ENCODE measurements around the gene PKMYT1. TPM values are rescaled to one million over a fixed set of nuclear protein-coding genes. Genes with fewer than 3 reads are reported as not detected.

PKMYT1 gene
- total RNA-seq, 1 donor from 2014 or later, result 16.9 TPM

GRCh38 chr16:2971985-2972784 lies 8.1 kb downstream of the PKMYT1 start:
- ATAC-seq, result no peak

GRCh38 chr16:2971134-2971984 lies 8.9 kb downstream of the PKMYT1 start:
- ATAC-seq, result no peak

DNA sequence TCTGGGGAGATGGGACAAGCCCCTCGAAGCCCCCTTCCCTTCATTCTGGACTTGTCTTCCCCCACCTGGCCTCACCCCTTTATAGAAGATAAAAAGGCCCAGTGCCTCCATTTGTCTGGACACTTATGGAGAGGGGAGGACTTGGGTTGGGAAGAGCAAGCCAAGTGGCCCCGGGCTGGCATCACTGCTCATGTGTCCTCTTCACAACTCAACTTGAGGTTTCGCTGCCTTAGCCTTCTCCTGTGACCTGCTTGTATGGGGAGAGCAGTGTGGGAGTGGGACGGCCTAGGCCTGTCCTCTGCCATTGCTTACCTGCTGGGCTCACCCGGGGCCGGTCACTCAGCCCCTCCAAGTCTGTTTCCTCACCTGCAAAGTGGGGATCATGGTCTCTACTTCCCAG lies 9.7 kb downstream of the PKMYT1 start:
- ATAC-seq, result no peak

- peak; percentile 50 for ATAC-seq
Observed at GRCh38 chr16:2969545-2970521, 10.4 kb downstream of the PKMYT1 start.

- peak; percentile 78 for ATAC-seq
Observed at GRCh38 chr16:2968738-2969544, 11.3 kb downstream of the PKMYT1 start, which contains the start of gene PAQR4. Gene PAQR4 (plus strand): TSS chr16:2969348. CDS start chr16:2969675, 327 bp downstream.

DNA sequence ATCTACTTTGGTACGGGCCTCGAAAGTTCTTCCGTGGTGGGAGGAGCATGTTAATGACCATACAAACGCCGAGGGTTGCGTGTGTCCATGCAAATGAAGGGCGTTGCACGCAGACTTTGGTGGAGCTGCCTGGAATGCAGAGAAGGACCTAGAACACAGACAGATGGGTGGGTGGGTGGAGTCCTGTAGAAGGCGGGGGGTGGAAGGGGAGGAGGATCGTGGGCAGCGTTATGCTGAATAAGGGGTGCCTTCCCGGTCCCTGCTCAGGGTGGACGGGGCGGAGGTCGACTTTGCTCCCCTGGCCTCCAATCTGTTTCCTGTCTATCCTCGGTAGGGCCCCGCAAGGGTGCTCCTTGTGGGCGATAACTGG lies 11.9 kb downstream of the PKMYT1 start:
- no peak for ATAC-seq

DNA sequence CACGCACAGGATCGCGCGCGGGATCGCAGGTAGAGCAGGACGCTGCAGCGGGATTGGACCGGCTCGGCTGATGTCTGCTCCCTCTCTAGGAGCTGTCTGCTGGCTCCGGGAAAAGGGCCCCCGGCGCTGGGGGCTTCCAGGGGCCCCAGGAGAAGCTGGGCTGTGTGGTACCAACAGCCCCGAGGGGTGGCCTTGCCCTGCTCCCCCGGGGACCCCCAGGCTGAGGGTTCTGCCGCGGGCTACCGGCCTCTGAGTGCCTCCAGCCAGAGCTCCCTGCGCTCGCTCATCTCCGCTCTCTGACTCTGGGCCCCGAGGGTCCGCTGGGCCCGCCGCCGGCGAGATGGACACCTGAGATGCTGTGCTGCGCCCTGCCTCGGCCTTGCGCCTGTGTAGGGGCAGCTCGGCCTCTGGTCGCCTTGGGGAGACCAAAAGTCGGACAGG lies 12.5 kb downstream of the PKMYT1 start:
- no peak for ATAC-seq

DNA sequence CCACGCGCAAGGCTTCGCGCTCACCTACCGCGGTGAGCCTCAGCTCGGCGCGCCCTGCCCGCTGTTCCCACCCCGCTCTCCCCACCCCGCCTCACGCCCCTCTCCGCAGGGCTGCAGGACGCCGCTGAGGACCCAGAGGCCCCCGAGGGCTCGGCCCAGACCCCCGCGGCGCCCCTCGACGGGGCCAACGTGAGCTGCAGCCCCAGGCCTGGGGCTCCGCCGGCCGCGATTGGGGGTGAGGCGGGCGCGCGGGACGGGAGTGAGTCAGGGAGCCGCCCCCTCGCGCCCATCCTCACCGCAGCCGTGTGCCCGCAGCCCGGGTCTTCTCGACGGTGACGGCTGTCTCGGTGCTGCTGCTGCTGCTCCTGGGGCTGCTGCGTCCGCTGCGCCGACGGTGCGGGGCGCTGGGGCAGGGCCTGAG lies 13.0 kb downstream of the PKMYT1 start:
- ATAC-seq, result no peak

- ATAC-seq, result no peak
Observed at GRCh38 chr16:2966808-2967191, 13.4 kb downstream of the PKMYT1 start.

DNA sequence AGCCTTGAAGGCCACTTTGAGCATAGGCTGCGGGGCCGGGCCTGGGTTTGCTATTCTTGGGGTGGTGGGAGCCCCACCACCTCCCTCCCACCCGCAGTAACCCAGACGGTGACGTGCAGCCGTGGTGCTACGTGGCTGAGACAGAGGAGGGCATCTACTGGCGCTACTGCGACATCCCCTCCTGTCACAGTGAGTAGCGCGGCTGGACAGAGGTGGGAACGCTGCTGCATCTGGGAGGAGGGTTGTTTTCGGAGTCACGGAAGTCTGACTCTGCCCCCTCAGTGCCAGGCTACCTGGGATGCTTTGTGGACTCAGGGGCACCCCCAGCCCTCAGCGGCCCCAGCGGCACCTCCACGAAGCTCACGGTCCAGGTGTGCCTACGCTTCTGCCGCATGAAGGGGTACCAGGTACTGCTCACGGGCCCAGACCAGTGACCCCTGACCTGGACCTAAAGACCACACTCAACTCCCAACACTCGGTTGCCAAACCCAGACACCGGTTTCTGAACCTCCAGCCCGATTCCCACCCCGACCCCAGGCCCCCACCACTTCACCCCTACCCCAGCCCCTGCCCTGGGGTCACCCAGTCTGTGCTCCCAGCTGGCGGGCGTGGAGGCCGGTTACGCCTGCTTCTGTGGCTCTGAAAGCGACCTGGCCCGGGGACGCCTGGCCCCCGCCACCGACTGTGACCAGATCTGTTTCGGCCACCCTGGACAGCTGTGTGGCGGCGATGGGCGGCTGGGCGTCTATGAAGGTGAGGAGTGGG lies 14.0 kb downstream of the PKMYT1 start:
- ATAC-seq, result no peak

DNA sequence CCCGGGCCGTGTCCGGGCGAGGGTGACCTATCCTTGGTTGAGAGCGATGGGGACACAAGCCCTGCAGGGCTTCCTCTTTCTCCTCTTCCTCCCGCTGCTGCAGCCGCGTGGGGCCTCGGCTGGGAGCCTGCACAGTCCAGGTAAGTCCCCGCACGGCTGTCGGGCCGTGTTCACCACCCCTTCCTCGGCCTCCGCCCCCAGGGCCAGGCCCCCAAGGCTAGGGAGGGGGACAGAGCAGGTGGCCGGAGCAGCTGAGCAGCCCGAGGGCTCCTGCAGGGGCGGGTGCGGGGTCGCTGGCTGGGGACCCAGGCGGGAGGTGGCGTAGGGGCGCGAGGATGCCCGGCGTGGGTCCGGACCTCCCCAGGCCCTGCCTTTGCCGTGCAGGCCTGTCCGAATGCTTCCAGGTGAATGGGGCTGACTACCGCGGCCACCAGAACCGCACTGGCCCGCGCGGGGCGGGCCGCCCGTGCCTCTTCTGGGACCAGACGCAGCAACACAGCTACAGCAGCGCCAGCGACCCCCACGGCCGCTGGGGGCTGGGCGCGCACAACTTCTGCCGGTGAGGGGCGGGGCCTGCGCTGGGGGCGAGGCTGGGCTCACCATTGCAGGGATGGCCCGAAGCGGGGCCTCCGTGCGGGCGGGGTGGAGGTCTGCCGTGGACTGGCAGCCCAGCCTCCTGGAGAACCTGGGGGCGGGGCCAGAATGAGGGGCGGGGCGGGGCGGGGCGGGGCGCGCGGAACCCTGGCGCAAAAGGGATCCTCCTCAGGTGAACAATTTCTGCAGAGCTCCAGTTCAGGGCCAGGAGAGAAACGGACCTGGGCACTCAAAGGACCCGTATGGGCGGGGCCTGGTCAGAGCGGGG lies 15.5 kb downstream of the PKMYT1 start:
- peak; percentile 15 for ATAC-seq

DNA sequence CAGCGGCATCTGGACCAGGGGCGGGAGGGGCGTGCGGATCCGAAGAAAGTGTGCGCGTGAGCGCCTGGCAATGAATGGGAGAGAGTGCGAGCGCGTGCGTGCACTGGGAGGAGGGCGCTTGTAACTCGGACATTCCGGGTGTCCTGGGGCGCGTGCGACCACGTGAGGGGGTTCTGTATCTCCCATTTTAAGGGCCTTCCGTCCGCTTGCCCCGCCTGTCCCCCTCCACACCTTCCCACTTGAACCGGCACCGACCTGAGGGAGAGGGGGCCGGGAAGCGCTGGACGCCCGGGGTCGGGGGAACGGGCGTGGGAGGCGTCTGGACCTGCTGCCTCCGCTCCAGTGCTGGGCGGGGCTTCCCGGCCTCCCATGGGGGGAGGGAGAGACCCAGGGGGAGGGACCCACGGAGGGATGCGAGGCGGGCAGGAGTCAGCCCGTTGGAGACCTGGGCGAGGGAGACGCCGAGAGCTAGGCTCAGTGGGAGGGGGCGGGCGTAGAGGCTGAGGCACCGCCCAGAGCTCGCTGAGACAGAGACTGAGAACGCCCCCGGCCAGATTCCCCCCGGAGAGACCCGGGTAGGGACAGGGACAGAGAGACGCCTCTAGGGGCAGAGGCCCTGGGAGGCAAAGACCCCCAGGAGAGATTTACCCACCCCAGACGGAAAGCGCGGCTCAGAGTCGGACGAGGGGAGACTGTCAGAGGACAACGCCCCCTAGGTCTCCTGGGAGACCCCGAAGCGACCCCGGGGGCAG lies 16.3 kb downstream of the PKMYT1 start, which contains the start of gene KREMEN2:
Gene KREMEN2 (plus strand): TSS at position 553 of the 752 bp plus-strand sequence. CDS start 246 bp downstream, outside the sequence.
- ATAC-seq, result peak; percentile 12

GRCh38 chr16:2963074-2963722 lies 17.0 kb downstream of the PKMYT1 start:
- ATAC-seq, result no peak

- no peak for ATAC-seq
Observed at GRCh38 chr16:2962334-2963073, 17.7 kb downstream of the PKMYT1 start.

GRCh38 chr16:2960183-2961010 lies 19.8 kb downstream of the PKMYT1 start:
- ATAC-seq, result no peak

DNA sequence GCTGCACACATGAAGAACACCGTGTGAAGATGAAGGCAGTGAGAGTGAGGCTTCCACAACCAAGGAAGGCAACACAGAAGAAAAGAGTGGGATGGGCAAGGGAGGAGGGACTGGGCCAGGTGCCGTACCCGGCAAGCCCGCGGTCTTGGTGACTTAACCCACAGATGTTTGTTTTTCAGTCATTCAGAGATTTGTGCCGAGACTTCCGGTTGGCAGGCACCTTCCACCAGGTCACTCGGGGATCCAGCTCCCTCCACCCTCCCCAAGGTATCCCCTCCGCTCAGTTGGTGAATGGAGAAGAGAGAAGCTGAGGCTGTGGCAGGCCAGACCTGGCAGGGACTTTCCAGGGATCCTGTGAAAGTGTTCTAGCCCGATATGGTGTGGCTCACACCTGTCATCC lies 21.0 kb downstream of the PKMYT1 start:
- no peak for ATAC-seq

DNA sequence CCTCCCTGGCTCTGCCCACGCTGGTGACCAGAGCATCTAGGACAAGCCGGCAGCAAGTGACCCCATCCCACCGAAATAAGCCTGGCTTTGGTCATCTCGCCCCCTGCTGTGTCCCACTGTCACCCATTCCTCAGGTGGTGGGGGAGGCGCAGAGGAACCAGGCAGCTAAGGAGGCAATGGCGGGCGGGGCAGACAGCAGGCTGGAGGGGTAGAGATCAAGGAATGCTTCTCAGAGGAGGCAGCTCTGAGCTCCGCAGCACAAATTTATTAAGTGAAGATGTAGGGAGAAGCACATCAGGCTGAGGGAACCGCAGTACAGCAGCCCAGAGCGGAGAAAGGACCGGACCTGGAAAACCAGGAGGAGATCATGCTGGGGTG lies 23.7 kb downstream of the PKMYT1 start:
- ATAC-seq, result no peak

Measured in esophagus mucosa (tissue), 1 donor.